ENCODE results near the gene CCDC157.

The CCDC157 gene

DNA sequence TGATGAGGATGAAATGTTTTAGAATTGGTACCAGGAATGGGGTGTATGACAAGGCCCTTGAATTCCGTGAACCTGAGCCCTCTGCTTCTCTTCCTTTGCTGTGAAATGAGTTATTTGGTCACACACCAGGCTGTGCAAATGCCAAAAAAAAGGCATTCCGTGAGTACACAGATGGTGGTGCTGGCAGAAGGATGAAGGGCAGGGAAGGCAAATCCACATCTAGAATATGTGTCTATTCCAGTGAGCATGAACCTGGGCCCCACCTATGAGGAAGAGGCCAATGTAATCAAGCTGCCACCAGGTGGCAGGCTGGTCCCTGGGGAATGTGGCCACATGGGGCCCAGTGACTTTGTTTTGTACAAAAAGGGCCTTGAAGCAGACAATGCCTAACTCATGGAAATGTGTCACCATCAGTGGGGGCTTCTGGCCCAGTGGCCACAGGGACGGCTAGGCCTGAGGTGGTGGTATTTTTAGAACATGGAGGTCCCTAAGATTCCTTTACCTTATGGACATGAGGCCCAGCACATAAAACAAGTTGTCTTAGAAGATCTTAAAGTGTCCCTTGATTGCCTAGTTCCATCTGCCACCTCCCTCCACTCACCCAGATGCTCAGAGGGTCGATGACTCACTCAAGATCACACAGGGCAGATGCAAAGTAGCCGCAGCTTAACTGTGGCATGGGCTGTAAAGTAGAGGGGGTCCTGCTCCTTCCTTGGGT lies 34.3 kb downstream of the CCDC157 start:
- H2AFZ ChIP-seq (ENCODE audit: low read length), result no peak overlapping the region
- H3K4me3 ChIP-seq (ENCODE audit: low read depth, low read length, poor library complexity, severe bottlenecking), result no peak overlapping the region
- no peaks in the 10 kb centered on the region for H4K20me1 ChIP-seq (ENCODE audit: insufficient read depth, low read length)
- H3K79me2 ChIP-seq (ENCODE audit: insufficient read depth, low read length), result no peaks in the 10 kb centered on the region
- H3K36me3 ChIP-seq (ENCODE audit: insufficient read depth, low read length), result peaks cover 6% of the 10 kb centered on the region; the same call in 1 of the 2 replicates
- peaks cover 7% of the 10 kb centered on the region for H3K9me3 ChIP-seq (ENCODE audit: low read length)
- H3K9ac ChIP-seq (ENCODE audit: low read length), result peak overlapping the region; percentile 37; the same call in 1 of the 2 replicates
- H3K9me2 ChIP-seq (ENCODE audit: low read depth, low read length), result no peaks in the 10 kb centered on the region
- peak overlapping the region; percentile 26; the same call in 1 of the 2 replicates for H3K4me2 ChIP-seq (ENCODE audit: low read length)
- H3K27me3 ChIP-seq (ENCODE audit: insufficient read depth, low read length), result no peaks in the 10 kb centered on the region; the same call in 1 of the 2 replicates
- TF ChIP-seq EZH2 (IDR thresholded peaks at IDR 0.05; ENCODE audit: borderline replicate concordance, low read length), result no peak
- TF ChIP-seq CTCF (IDR thresholded peaks at IDR 0.05; ENCODE audit: low read length), result peak; percentile 90
- H3K27ac ChIP-seq (ENCODE audit: low read depth, low read length, poor library complexity, severe bottlenecking), result peak overlapping the region; percentile 64
- no peaks in the 10 kb centered on the region for H3F3A ChIP-seq (ENCODE audit: insufficient read depth, low read length)
- peaks cover 33% of the 10 kb centered on the region for H3K4me1 ChIP-seq (ENCODE audit: insufficient read depth, low read length, severe bottlenecking)

GRCh38 chr22:30392661-30393321 lies 36.0 kb downstream of the CCDC157 start:
- Histone ChIP-seq H3K27ac (ENCODE audit: low read depth, low read length, poor library complexity, severe bottlenecking) (peak overlapping the region; percentile 6), H4K20me1 (ENCODE audit: insufficient read depth, low read length) (no peaks in the 10 kb centered on the region), H3K4me2 (ENCODE audit: low read length) (peak overlapping the region; percentile 40), H3K79me2 (ENCODE audit: insufficient read depth, low read length) (no peaks in the 10 kb centered on the region), H3K36me3 (ENCODE audit: insufficient read depth, low read length) (peaks cover 6% of the 10 kb centered on the region; the same call in 1 of the 2 replicates), H2AFZ (ENCODE audit: low read length) (peak overlapping the region; percentile 1; the same call in 1 of the 2 replicates), H3K9ac (ENCODE audit: low read length) (peak overlapping the region; percentile 1; the same call in 1 of the 2 replicates), H3F3A (ENCODE audit: insufficient read depth, low read length) (no peaks in the 10 kb centered on the region), H3K4me3 (ENCODE audit: low read depth, low read length, poor library complexity, severe bottlenecking) (peak overlapping the region; percentile 8), H3K4me1 (ENCODE audit: insufficient read depth, low read length, severe bottlenecking) (peaks cover 36% of the 10 kb centered on the region), H3K9me3 (ENCODE audit: low read length) (peaks cover 7% of the 10 kb centered on the region), H3K9me2 (ENCODE audit: low read depth, low read length) (no peaks in the 10 kb centered on the region), H3K27me3 (ENCODE audit: insufficient read depth, low read length) (peaks cover 5% of the 10 kb centered on the region)
- no peak for TF ChIP-seq CTCF (IDR thresholded peaks at IDR 0.05; ENCODE audit: low read length)
- no peak for TF ChIP-seq EZH2 (IDR thresholded peaks at IDR 0.05; ENCODE audit: borderline replicate concordance, low read length)

DNA sequence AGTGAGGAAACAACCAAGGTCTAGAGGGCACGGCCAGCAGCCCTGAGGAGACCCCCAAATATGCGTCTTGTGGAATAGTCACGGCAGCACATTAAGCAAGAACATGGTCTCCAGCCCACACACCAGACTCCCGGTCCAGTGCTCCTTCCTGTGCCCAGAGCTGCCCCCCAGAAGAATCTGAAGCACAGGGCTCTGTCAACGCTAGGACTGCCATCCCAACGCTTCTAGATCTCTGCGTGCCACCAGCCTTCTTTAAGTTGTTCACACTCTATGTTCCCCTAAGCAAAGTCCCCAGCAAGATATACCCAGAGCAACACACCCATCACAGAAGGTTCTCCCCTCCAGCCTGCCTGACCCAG lies 36.5 kb downstream of the CCDC157 start:
- Histone ChIP-seq H2AFZ (ENCODE audit: low read length) (no peak overlapping the region; the same call in 1 of the 2 replicates), H3K4me3 (ENCODE audit: low read depth, low read length, poor library complexity, severe bottlenecking) (no peak overlapping the region), H3F3A (ENCODE audit: insufficient read depth, low read length) (no peaks in the 10 kb centered on the region), H3K9me2 (ENCODE audit: low read depth, low read length) (no peaks in the 10 kb centered on the region), H3K79me2 (ENCODE audit: insufficient read depth, low read length) (no peaks in the 10 kb centered on the region), H3K4me1 (ENCODE audit: insufficient read depth, low read length, severe bottlenecking) (peaks cover 36% of the 10 kb centered on the region), H3K36me3 (ENCODE audit: insufficient read depth, low read length) (peaks cover 6% of the 10 kb centered on the region; the same call in 1 of the 2 replicates), H4K20me1 (ENCODE audit: insufficient read depth, low read length) (no peaks in the 10 kb centered on the region), H3K4me2 (ENCODE audit: low read length) (peak overlapping the region; percentile 40; the same call in 1 of the 2 replicates), H3K27ac (ENCODE audit: low read depth, low read length, poor library complexity, severe bottlenecking) (no peak overlapping the region), H3K27me3 (ENCODE audit: insufficient read depth, low read length) (peaks cover 6% of the 10 kb centered on the region), H3K9ac (ENCODE audit: low read length) (no peak overlapping the region; the same call in 1 of the 2 replicates), H3K9me3 (ENCODE audit: low read length) (peaks cover 7% of the 10 kb centered on the region)
- TF ChIP-seq CTCF (IDR thresholded peaks at IDR 0.05; ENCODE audit: low read length) (no peak), EZH2 (IDR thresholded peaks at IDR 0.05; ENCODE audit: borderline replicate concordance, low read length) (no peak)
